ENCODE data around the gene PRSS53.
"Not testable (repeated sequence)": the region's sequence is repeated elsewhere in the genome, so short reads cannot be mapped to it uniquely, and the experiment has no call there.

Gene PRSS53

DNA sequence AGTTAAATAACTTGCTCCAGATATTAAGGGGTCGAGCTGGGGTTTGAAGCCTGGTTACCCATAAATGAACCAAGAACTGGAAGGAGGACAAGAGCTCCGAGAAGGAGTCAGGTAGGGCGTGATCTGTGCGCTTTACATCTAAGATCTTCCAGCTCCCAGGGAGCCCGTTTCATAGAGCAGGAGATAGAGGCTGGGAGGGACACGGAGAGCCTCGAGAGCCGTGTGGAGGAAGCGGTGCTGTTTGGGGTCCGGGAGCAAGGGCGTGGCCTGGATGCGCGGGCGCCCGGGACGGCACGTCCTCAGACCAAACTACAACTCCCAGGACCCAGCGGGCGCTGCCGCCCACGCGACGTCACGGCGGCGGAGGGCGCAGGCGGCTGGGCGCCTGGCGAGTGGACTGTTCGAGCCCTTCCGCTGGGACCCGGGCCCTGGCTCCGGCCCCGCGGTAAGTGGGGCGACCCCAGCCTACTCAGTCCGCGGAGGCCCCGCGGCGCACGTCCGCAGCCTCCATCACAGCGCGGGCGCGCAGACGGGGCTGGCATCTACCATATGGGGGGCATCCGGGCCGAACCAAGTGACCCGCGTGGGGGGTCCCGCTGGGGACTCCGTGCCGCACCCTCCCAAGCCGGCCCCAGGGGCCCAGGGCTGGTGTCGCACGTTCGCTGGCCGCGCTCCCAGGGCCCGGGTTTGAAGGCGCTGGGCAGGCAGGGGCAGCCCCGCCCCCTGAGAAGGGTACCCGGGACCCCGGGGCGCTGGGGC lies 19.5 kb upstream of the PRSS53 start, which contains the start of gene BCKDK:
TSS of gene BCKDK (plus strand) at position 352 of the 759 bp plus-strand sequence. CDS start 838 bp downstream, outside the sequence.
- peak; percentile 49 for DNase-seq
- Histone ChIP-seq H3K4me3 (ENCODE audit: low read depth, low read length) (peak within 1 kb of the TSS; percentile 85), H3K27ac (peak within 1 kb of the TSS; percentile 60), H3K36me3 (replicated peaks) (peaks cover 31% of the 10 kb centered on the region), H3K27me3 (replicated peaks) (no peaks in the 10 kb centered on the region)
- TF ChIP-seq, protein P1, sequence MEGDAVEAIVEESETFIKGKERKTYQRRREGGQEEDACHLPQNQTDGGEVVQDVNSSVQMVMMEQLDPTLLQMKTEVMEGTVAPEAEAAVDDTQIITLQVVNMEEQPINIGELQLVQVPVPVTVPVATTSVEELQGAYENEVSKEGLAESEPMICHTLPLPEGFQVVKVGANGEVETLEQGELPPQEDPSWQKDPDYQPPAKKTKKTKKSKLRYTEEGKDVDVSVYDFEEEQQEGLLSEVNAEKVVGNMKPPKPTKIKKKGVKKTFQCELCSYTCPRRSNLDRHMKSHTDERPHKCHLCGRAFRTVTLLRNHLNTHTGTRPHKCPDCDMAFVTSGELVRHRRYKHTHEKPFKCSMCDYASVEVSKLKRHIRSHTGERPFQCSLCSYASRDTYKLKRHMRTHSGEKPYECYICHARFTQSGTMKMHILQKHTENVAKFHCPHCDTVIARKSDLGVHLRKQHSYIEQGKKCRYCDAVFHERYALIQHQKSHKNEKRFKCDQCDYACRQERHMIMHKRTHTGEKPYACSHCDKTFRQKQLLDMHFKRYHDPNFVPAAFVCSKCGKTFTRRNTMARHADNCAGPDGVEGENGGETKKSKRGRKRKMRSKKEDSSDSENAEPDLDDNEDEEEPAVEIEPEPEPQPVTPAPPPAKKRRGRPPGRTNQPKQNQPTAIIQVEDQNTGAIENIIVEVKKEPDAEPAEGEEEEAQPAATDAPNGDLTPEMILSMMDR (IDR thresholded peaks at IDR 0.05; ENCODE audit: low read depth, low read length, missing control alignments): no peak
- in situ Hi-C loops (cut with HindIII; ENCODE audit: low pct_ligation_motif_present, low sequenced_read_pairs): no loop called here

DNA sequence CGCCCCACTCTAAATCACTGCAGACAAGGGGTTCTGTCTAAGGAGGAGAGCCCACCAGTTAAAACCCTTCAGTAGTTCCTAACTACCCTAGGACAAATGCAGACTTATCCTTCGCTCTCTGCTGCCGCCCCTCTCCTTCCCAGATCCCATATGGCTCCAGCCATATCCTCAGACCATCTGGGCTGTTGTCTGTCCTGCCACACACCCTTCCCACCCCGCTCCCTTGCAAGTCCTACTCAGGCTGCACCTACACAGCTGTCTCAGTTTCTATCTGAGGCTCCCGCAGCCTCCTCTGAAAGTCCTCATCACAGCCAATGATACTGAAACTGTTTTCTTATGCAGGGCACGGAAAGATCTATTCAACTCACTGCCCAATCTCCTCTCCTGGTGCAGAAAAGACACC lies 18.7 kb upstream of the PRSS53 start:
- Histone ChIP-seq H3K36me3 (replicated peaks) (peaks cover 27% of the 10 kb centered on the region), H3K27ac (no peak overlapping the region), H3K4me3 (ENCODE audit: low read depth, low read length) (no peak overlapping the region), H3K27me3 (replicated peaks) (no peaks in the 10 kb centered on the region)
- in situ Hi-C loops (cut with HindIII; ENCODE audit: low pct_ligation_motif_present, low sequenced_read_pairs): no loop called here
- no peak for DNase-seq
- TF ChIP-seq, protein P1 (IDR thresholded peaks at IDR 0.05; ENCODE audit: low read depth, low read length, missing control alignments): no peak

DNA sequence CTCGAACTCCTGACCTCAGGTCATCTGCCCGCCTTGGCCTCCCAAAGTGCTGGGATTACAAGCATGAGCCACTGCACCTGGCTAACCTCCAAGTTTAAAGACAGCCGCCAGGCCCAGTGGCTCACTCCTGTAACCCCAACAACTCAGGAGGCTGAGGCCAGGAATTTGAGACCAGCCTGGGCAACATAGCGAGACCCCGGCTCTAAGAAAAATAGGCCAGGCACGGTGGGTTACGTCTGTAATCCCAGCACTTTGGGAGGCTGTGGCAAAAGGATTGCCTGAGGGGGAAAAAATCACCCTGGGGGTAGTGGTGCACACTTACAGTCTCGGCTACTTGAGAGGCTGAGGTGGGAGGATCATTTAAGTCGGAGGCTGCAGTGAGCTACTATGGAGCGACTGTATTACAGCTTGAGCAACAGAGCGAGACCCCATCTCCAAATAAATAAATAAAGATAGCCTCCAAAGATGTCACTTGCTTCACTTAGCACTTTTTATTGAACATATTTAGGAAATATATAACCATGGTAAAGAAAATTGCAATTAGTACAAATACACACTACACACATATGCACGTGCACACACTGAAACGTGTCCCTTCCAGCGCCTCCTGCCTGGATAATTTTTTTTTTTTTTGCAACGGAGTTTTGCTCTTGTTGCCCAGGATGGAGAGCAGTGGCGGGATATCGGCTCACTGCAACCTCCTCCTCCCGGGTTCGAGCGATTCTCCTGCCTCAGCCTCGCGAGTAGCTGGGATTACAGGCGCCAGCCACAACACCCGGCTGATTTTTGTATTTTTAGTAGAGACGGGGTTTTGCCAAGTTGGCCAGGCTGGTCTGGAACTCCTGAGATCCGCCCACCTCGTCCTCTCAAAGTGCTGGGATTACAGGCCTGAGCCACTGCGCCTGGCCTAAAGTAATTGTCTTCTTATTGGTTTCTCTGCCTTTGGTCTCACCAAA lies 18.0 kb upstream of the PRSS53 start:
- in situ Hi-C loops (cut with HindIII; ENCODE audit: low pct_ligation_motif_present, low sequenced_read_pairs): no loop called here
- DNase-seq: no peak
- H3K36me3 ChIP-seq (replicated peaks): peaks cover 23% of the 10 kb centered on the region
- TF ChIP-seq, protein P1 (IDR thresholded peaks at IDR 0.05; ENCODE audit: low read depth, low read length, missing control alignments): no peak
- no peak overlapping the region for H3K27ac ChIP-seq
- H3K27me3 ChIP-seq (replicated peaks): no peaks in the 10 kb centered on the region
- no peak overlapping the region for H3K4me3 ChIP-seq (ENCODE audit: low read depth, low read length)

DNA sequence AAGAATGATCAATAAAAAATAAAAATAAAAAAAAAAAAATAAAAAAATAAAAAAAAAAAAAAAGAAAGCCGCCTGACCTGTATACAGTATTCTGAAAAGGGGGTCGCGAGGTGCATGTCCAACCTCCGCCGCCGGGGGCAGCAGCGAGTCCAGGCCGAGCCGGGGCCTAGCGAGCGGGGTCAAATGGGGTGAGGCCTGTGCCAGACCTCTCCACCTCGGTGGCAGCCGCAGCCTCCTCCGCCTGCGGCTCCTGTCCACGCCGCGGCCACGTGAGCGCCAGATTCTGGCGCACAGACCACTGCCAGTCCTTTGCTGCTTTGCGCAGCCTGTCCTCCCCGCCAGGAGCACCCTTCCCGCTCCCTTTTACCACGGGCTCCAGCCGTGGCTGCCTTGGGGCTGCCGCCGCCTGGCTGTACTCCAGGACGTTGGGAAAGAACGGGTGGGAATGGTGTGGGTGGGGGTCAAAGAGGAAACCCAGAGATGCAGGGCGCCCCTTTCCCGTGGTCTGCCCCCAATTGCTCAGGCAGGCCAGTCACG lies 17.0 kb upstream of the PRSS53 start:
- Histone ChIP-seq H3K4me3 (ENCODE audit: low read depth, low read length) (peak overlapping the region; percentile 17), H3K27ac (no peak overlapping the region), H3K27me3 (replicated peaks) (no peaks in the 10 kb centered on the region), H3K36me3 (replicated peaks) (peaks cover 13% of the 10 kb centered on the region)
- TF ChIP-seq, protein P1 (IDR thresholded peaks at IDR 0.05; ENCODE audit: low read depth, low read length, missing control alignments): peak; percentile 82
- in situ Hi-C loops (cut with HindIII; ENCODE audit: low pct_ligation_motif_present, low sequenced_read_pairs): no loop called here
- peak; percentile 37 for DNase-seq

DNA sequence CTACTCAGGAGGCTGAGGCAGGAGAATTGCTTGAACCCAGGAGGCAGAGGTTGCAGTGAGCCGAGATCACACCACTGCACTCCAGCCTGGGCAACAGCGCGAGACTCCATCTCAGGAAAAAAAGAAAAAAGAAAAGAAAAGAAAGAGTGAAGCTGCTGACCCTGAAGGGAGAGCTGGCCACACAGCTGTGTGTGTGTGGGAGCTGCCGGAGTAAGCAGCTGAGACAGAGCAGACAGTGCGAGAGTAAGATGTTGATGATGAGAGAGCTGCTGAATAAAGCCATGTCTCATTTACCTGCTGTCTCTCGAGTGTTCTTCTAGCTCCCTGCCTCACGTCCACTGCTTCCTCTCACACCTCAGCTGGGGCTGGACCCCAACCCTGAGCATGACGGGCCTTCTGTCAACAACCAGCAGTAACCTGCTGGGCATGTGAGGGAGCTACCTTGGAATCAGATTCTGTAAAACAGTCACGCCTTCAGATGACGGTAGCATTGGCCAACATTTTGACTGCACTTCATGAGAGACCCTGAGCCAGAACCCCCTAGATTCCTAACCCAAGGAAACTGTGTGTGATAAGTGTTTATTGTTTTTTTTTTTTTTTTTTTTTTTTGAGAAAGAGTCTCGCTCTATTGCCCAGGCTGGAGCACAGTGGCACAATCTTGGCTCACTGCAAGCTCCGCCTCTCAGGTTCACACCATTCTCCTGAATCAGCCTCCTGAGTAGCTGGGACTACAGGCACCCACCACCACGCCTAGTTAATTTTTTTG lies 12.3 kb upstream of the PRSS53 start:
- H3K4me3 ChIP-seq (ENCODE audit: low read depth, low read length); DNase-seq; H3K36me3 ChIP-seq (replicated peaks); in situ Hi-C loops (cut with HindIII; ENCODE audit: low pct_ligation_motif_present, low sequenced_read_pairs); H3K27me3 ChIP-seq (replicated peaks); H3K27ac ChIP-seq: not testable (repeated sequence)
